ENCODE measurements around the gene RAB40A. TPM values are rescaled to one million over a fixed set of nuclear protein-coding genes. Genes with fewer than 3 reads are reported as not detected.

Gene RAB40A
- total and polyA plus RNA-seq, 10 of the 15 experiments (the other 5 are each of a cell fraction or from before 2014, with no cell fraction given) = 0.10 to 0.42 (median 0.26) TPM

GRCh38 chrX:103513067-103513466, 6.2 kb downstream of the RAB40A start (continued):
- TF ChIP-seq USF1 (IDR thresholded peaks at IDR 0.05; ENCODE audit: borderline replicate concordance, extremely low read length, insufficient read depth, low read depth, low read length) = no peak

- intact Hi-C loops (cut with micrococcal nuclease; ENCODE audit: unreplicated experiment) = no loop called here
- RAD21 ChIA-PET (ENCODE audit: unreplicated experiment) = no interaction called here
- H3K79me2 ChIP-seq (ENCODE audit: control insufficient read depth, insufficient read depth, low read length) = no peaks in the 10 kb centered on the region
- in situ Hi-C loops (cut with MboI) = no loop called here
- no peaks in the 10 kb centered on the region for H3K36me3 ChIP-seq (ENCODE audit: control insufficient read depth in 2 of 2, insufficient read depth in 2 of 2, low read length in 1 of 2)
- 58% methylated on average over 6 of the region's 6 CpGs for WGBS (ENCODE audit: insufficient coverage, insufficient replicate concordance, low lambda C conversion rate, missing lambda C conversion rate)
- no peak overlapping the region for H3K9ac ChIP-seq (ENCODE audit: control insufficient read depth, insufficient read depth, low read length)
- no TSS peak for BruUV-seq (replicated peaks)
- H2AFZ ChIP-seq (ENCODE audit: control insufficient read depth, low read depth, low read length) = no peak overlapping the region
- DNase-seq (ENCODE audit: low read depth, low spot score) = no peak
- no peak overlapping the region for H3K27ac ChIP-seq (ENCODE audit: control insufficient read depth, insufficient read depth)
- no peak for FAIRE-seq
- H3K9me3 ChIP-seq (replicated peaks; ENCODE audit: control insufficient read depth, insufficient read depth, low read length) = no peaks in the 10 kb centered on the region
- POLR2A ChIA-PET = no interaction called here
- H4K20me1 ChIP-seq (ENCODE audit: control insufficient read depth, insufficient read depth) = no peaks in the 10 kb centered on the region
- no peak overlapping the region for H3K4me2 ChIP-seq (ENCODE audit: control insufficient read depth, insufficient read depth)
- CTCF ChIA-PET = no interaction called here
- no peaks in the 10 kb centered on the region for H3K4me1 ChIP-seq (ENCODE audit: control insufficient read depth, insufficient read depth, low read length)
- TF ChIP-seq PBX3 (IDR thresholded peaks at IDR 0.05; ENCODE audit: insufficient replicate concordance, low read depth, low read length) (no peak), EED (IDR thresholded peaks at IDR 0.05; ENCODE audit: low read depth) (no peak), NKRF (conservative IDR thresholded peaks at IDR 0.05) (no peak), NR2F1 (conservative IDR thresholded peaks at IDR 0.05) (no peak), IKZF2 (IDR thresholded peaks at IDR 0.05) (no peak), MLLT1 (IDR thresholded peaks at IDR 0.05) (no peak), SKIL (IDR thresholded peaks at IDR 0.05; ENCODE audit: low read depth, poor library complexity, severe bottlenecking) (no peak), SMARCA5 (IDR thresholded peaks at IDR 0.05) (no peak), SUZ12 (IDR thresholded peaks at IDR 0.05; ENCODE audit: unreplicated experiment) (no peak), ZBED1 (IDR thresholded peaks at IDR 0.05; ENCODE audit: borderline replicate concordance) (no peak)
- no peak for ATAC-seq
- H3K4me3 ChIP-seq = no peak overlapping the region
- no peaks in the 10 kb centered on the region for H3K27me3 ChIP-seq (replicated peaks in 1 of 2; ENCODE audit: control insufficient read depth in 2 of 2, insufficient read depth in 2 of 2, low read length in 1 of 2)
- SMC1A ChIA-PET (ENCODE audit: uncharacterized antibody, unreplicated experiment) = no interaction called here
Observed at GRCh38 chrX:103510031-103510430, 9.3 kb downstream of the RAB40A start.

All from GM12878 (cell line).